Measurements from ENCODE around the gene DSC3. TPM values are rescaled to one million over a fixed set of nuclear protein-coding genes. Genes with fewer than 3 reads are reported as not detected.
A peak's percentile ranks its signal among the peaks of the same experiment; 100 is the strongest.

Gene DSC3
- total and polyA plus RNA-seq, 9 of the 15 experiments (the other 6 are each of a cell fraction or from before 2014, with no cell fraction given) = 0.01 to 0.40 (median 0.07) TPM

- ATAC-seq (no peak), FAIRE-seq (no peak), DNase-seq (ENCODE audit: extremely low read depth in 1 of 4, low spot score in 3 of 4) (no peak)
- BruUV-seq (replicated peaks) = no TSS peak
- no peaks in the 10 kb centered on the region for H3K36me3 ChIP-seq (ENCODE audit: control insufficient read depth, insufficient read depth, low read length)
- POLR2A ChIA-PET = interaction anchor here (0.6 kb wide), 1 partner anchor 219 kb away, joined by 3 read pairs; no protein-coding TSS in a partner anchor
- H3K9me1 ChIP-seq (ENCODE audit: control insufficient read depth, insufficient read depth, low read length) = no peaks in the 10 kb centered on the region
- CTCF ChIA-PET (ENCODE audit: low intra/inter-chr PET ratio) = no interaction called here
- H3K79me2 ChIP-seq (ENCODE audit: control insufficient read depth, insufficient read depth, low read length) = no peaks in the 10 kb centered on the region
- no peak overlapping the region for H3K9ac ChIP-seq (ENCODE audit: insufficient read depth in 1 of 2, low read depth in 2 of 2, low read length in 2 of 2)
- intact Hi-C loops (cut with micrococcal nuclease) = loop anchor here (10.0 kb wide), 1 partner anchor 733 kb away; no protein-coding TSS in a partner anchor
- H3K27ac ChIP-seq (ENCODE audit: extremely low read depth, low read depth, low read length) = no peak overlapping the region
- WGBS (ENCODE audit: insufficient coverage, low coverage, missing lambda C conversion rate) = 22% methylated on average over 2 of the region's 2 CpGs
- no peaks in the 10 kb centered on the region for H3K9me3 ChIP-seq (replicated peaks; ENCODE audit: control insufficient read depth, insufficient read depth, low read depth, low read length)
- TF ChIP-seq ZNF133 (CRISPR knock-in tag; IDR thresholded peaks at IDR 0.05) (no peak), SIN3B (IDR thresholded peaks at IDR 0.05; ENCODE audit: low read depth) (no peak), WHSC1 (IDR thresholded peaks at IDR 0.05; ENCODE audit: low read length) (no peak), ELK3 (CRISPR knock-in tag; IDR thresholded peaks at IDR 0.05) (no peak), ADNP (tag; IDR thresholded peaks at IDR 0.05) (no peak), ZNF766 (CRISPR knock-in tag; conservative IDR thresholded peaks at IDR 0.05) (no peak), ZNF140 (CRISPR knock-in tag; IDR thresholded peaks at IDR 0.05) (no peak), CUX1 (CRISPR knock-in tag; IDR thresholded peaks at IDR 0.05) (no peak), ZNF431 (CRISPR knock-in tag; IDR thresholded peaks at IDR 0.05) (no peak), PTBP1 (IDR thresholded peaks at IDR 0.05; ENCODE audit: low read depth, low read length) (no peak), NR2F6 (CRISPR knock-in tag; IDR thresholded peaks at IDR 0.05) (no peak), SNAPC5 (CRISPR knock-in tag; IDR thresholded peaks at IDR 0.05) (no peak), RBM14 (IDR thresholded peaks at IDR 0.05; ENCODE audit: borderline replicate concordance, insufficient read depth, low read depth, low read length) (no peak), TCFL5 (CRISPR knock-in tag; conservative IDR thresholded peaks at IDR 0.05) (no peak), CREBBP (IDR thresholded peaks at IDR 0.05; ENCODE audit: low read depth, low read length) (no peak)
- TF ChIP-seq, protein P1, sequence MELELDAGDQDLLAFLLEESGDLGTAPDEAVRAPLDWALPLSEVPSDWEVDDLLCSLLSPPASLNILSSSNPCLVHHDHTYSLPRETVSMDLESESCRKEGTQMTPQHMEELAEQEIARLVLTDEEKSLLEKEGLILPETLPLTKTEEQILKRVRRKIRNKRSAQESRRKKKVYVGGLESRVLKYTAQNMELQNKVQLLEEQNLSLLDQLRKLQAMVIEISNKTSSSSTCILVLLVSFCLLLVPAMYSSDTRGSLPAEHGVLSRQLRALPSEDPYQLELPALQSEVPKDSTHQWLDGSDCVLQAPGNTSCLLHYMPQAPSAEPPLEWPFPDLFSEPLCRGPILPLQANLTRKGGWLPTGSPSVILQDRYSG (tag; conservative IDR thresholded peaks at IDR 0.05; ENCODE audit: low read depth) = no peak
- no peaks in the 10 kb centered on the region for H4K20me1 ChIP-seq (replicated peaks; ENCODE audit: control insufficient read depth, insufficient read depth, low read length)
- in situ Hi-C loops (cut with MboI) = no loop called here
- H3K4me3 ChIP-seq = no peak overlapping the region
- H3K4me2 ChIP-seq (ENCODE audit: insufficient read depth, low read length) = no peak overlapping the region
- H3K27me3 ChIP-seq (ENCODE audit: control insufficient read depth in 2 of 2, insufficient read depth in 2 of 2, low read length in 2 of 2) = no peaks in the 10 kb centered on the region; a peak in 1 of 5 replicates
- H3K4me1 ChIP-seq (replicated peaks in 1 of 2; ENCODE audit: control insufficient read depth in 2 of 2, insufficient read depth in 2 of 2, low read length in 2 of 2) = peaks cover 0 to 2% of the 10 kb centered on the region in 2 experiments; a peak in 1 of 5 replicates
- H2AFZ ChIP-seq (ENCODE audit: low read depth, low read length) = peak overlapping the region; percentile 53; the same call in 1 of the 2 replicates
Observed at GRCh38 chr18:30992231-30992630, 50.3 kb downstream of the DSC3 start.
